HG02885 (cell line): Measurements from ENCODE around the gene SCAPER.
"Not testable (repeated sequence)": the region's sequence is repeated elsewhere in the genome, so short reads cannot be mapped to it uniquely, and the experiment has no call there.

Experiments used
- ATAC-seq: cut with Tn5 transposase; IDR thresholded peaks from one replicate; pipeline ENCODE4 v1.9.1; 2021; ENCODE audit warnings: mild to moderate bottlenecking; ENCODE audit not compliant: unreplicated experiment, poor library complexity

The SCAPER gene

GRCh38 chr15:76333720-76334437 is 571.3 kb downstream of the SCAPER start:
- no peak for ATAC-seq

GRCh38 chr15:76333309-76333708 is 571.8 kb downstream of the SCAPER start:
- ATAC-seq: no peak

- no peak for ATAC-seq
These were observed 572.3 kb downstream of the SCAPER start for GRCh38 chr15:76332796-76333195.

GRCh38 chr15:76330080-76330680 is 575.0 kb downstream of the SCAPER start:
- no peak for ATAC-seq

- no peak for ATAC-seq
These were observed 576.2 kb downstream of the SCAPER start for GRCh38 chr15:76328958-76329357.

GRCh38 chr15:76328106-76328696 is 576.9 kb downstream of the SCAPER start:
- ATAC-seq: no peak

GRCh38 chr15:76327191-76328105 is 577.7 kb downstream of the SCAPER start:
- no peak for ATAC-seq

- ATAC-seq: no peak
These were observed 579.4 kb downstream of the SCAPER start for GRCh38 chr15:76325704-76326103.

- ATAC-seq: no peak
These were observed 581.1 kb downstream of the SCAPER start for GRCh38 chr15:76324066-76324465.

GRCh38 chr15:76321602-76322001 is 583.5 kb downstream of the SCAPER start:
- no peak for ATAC-seq

GRCh38 chr15:76321171-76321570 is 584.0 kb downstream of the SCAPER start:
- no peak for ATAC-seq

GRCh38 chr15:76320012-76320411 is 585.1 kb downstream of the SCAPER start:
- ATAC-seq: no peak

- ATAC-seq: no peak
These were observed 591.4 kb downstream of the SCAPER start for GRCh38 chr15:76313731-76314130.

- ATAC-seq: not testable (repeated sequence)
These were observed 592.0 kb downstream of the SCAPER start for GRCh38 chr15:76313175-76313567.

GRCh38 chr15:76312540-76313174 is 592.5 kb downstream of the SCAPER start:
- no peak for ATAC-seq

- peak; percentile 98 for ATAC-seq
These were observed 593.8 kb downstream of the SCAPER start, which contains the start of gene ETFA for GRCh38 chr15:76311100-76311953. Gene ETFA (minus strand): TSS chr15:76311469. CDS start chr15:76311388, 81 bp downstream.

- no peak for ATAC-seq
These were observed 594.6 kb downstream of the SCAPER start for GRCh38 chr15:76310475-76311099.

- ATAC-seq: no peak
These were observed 595.4 kb downstream of the SCAPER start for GRCh38 chr15:76309601-76310330.
